ENCODE measurements around the gene CLDN12. TPM values are rescaled to one million over a fixed set of nuclear protein-coding genes. Genes with fewer than 3 reads are reported as not detected.

CLDN12 gene
- total and polyA plus RNA-seq, 12 donors: 12.6 to 47.6 (median 37.4) TPM

DNA sequence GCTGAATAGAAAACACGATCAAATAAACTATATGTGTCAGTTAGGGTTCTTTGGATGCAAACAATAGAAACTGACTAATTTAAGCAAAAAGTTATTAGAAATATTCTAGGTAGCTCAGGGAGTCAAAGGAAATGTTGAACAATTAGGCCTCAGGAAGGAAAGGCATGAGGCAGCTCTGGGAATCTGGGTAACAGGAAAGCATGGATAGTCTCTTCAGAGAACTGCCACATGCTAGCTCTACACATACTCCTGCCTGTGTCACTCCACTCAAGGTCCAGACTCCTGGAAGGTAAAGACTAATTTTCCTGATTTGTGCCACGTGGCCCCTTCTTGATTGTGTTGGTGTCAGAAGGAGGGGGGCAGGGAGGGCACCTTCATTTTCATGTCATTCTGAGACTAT is 42.4 kb downstream of the CLDN12 start:
- H3K4me1 ChIP-seq: peaks cover 0 to 6% (median 0%) of the 10 kb centered on the region in 9 donors
- 47 to 63% methylated on average over 2 of the region's 2 CpGs for WGBS, 2 donors

DNA sequence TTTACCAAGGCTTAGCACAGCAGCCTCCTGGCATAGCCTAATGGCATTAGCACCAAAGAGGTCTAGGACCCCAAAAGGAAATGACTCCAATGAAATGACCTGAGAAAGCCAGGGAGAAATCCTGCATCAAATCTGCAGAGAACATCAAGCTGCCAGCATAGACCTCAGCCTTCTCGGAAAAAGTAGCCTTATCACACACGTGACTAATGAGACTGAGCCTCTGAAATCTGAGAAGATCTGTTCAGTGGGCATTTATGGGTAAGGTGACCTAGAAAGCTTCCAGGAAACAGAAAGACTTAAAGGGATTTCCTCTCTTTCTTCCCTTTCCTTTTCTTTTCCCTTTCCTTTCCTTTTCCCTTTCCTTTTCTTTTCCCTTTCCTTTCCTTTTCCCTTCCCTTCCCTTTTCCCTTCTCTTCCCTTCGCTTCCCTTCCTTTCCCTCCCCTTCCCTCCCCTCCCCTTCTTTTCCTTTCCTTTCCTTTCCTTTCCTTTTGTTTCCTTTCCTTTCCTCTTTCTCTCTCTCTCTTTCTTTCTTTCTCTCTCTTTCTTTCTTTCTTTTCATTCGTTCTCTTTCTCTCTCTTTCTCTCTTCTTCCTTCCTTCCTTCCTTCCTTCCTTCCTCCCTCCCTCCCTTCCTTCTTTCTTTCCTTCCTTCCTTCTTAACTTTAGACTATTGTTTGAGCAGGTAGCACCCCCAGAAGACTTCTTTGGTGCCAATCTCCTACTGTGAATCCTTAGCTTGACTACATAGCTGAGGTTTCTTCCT is 43.1 kb downstream of the CLDN12 start:
- intact Hi-C loops (cut with DNase I): no loop called here
- Histone ChIP-seq H3K9me3 (no peaks in the 10 kb centered on the region), H3K27ac (no peak overlapping the region), H3K4me1 (peaks cover 0 to 6% (median 0%) of the 10 kb centered on the region in 9 donors), H3K27me3 (no peaks in the 10 kb centered on the region), H3K4me3 (no peak overlapping the region), H3K36me3 (no peaks in the 10 kb centered on the region)
- no peak for DNase-seq
- TF ChIP-seq, protein P1, sequence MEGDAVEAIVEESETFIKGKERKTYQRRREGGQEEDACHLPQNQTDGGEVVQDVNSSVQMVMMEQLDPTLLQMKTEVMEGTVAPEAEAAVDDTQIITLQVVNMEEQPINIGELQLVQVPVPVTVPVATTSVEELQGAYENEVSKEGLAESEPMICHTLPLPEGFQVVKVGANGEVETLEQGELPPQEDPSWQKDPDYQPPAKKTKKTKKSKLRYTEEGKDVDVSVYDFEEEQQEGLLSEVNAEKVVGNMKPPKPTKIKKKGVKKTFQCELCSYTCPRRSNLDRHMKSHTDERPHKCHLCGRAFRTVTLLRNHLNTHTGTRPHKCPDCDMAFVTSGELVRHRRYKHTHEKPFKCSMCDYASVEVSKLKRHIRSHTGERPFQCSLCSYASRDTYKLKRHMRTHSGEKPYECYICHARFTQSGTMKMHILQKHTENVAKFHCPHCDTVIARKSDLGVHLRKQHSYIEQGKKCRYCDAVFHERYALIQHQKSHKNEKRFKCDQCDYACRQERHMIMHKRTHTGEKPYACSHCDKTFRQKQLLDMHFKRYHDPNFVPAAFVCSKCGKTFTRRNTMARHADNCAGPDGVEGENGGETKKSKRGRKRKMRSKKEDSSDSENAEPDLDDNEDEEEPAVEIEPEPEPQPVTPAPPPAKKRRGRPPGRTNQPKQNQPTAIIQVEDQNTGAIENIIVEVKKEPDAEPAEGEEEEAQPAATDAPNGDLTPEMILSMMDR (IDR thresholded peaks at IDR 0.05): no peak
- WGBS, 2 donors: 61 to 62% methylated on average over 4 of the region's 4 CpGs
- no peak for ATAC-seq

More for the DNA sequence above, 42.4 kb downstream of the CLDN12 start:
- intact Hi-C loops (cut with DNase I): no loop called here
- Histone ChIP-seq H3K36me3 (no peaks in the 10 kb centered on the region), H3K27ac (no peak overlapping the region), H3K9me3 (no peaks in the 10 kb centered on the region), H3K27me3 (no peaks in the 10 kb centered on the region), H3K4me3 (no peak overlapping the region)
- DNase-seq: no peak
- ATAC-seq: peak in 1 of 8 donors; percentile 49
- TF ChIP-seq, protein P1 (IDR thresholded peaks at IDR 0.05): no peak

- Histone ChIP-seq H3K9me3 (no peaks in the 10 kb centered on the region), H3K27ac (no peak overlapping the region), H3K4me3 (no peak overlapping the region), H3K27me3 (no peaks in the 10 kb centered on the region), H3K4me1 (peaks cover 0 to 11% (median 6%) of the 10 kb centered on the region in 9 donors), H3K36me3 (no peaks in the 10 kb centered on the region)
- intact Hi-C loops (cut with DNase I): loop anchor here in 3 of 10 donors (10.0 kb wide), 2 partner anchors 171 to 581 kb away; no protein-coding TSS in a partner anchor
- ATAC-seq (no peak), DNase-seq (no peak)
- TF ChIP-seq, protein P1 (IDR thresholded peaks at IDR 0.05): no peak
These were observed 50.1 kb downstream of the CLDN12 start for GRCh38 chr7:90453259-90453891.

DNA sequence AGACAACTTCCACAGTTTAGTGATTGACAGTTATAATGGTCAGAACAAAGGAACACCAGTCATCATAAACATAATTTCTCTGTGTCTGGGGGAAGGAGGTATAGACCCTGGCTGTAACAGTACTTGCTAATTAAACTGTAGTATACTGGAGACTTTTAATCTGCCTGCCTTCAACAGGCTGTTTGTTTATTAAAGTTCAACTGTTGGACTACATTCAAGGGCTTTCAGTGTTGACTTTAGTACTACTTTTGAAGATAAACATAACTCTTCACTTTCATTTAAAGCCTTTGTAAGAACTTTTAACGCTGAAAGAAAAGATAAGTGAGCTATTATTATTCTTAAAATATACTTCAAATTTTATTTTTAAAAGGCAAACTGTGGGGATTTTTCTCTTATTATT is 50.7 kb downstream of the CLDN12 start:
- Histone ChIP-seq H3K4me1 (peaks cover 0 to 11% (median 6%) of the 10 kb centered on the region in 9 donors), H3K9me3 (no peaks in the 10 kb centered on the region), H3K4me3 (no peak overlapping the region), H3K27ac (no peak overlapping the region), H3K27me3 (no peaks in the 10 kb centered on the region), H3K36me3 (no peaks in the 10 kb centered on the region)
- intact Hi-C loops (cut with DNase I): loop anchor here in 4 of 10 donors (2.0 to 10.0 kb wide), 3 partner anchors 171 to 581 kb away; no protein-coding TSS in a partner anchor
- ATAC-seq (no peak), DNase-seq (no peak)
- TF ChIP-seq, protein P1 (IDR thresholded peaks at IDR 0.05): no peak
- 26 to 29% methylated on average over 1 of the region's 1 CpG for WGBS, 2 donors
